Fibroblast of lung (primary cell): ENCODE results near the gene CNTN4.

Experiments used
- CTCF ChIP-seq, 2 donors: IDR thresholded peaks in 1 of 2; conservative IDR thresholded peaks in 1 of 2; 1 replicate in 1 of 2; 2 replicates in 1 of 2; pipeline ENCODE4 v1.5.1; 2011 to 2012; ENCODE audit warnings: low read length in 2 of 2, control low read depth in 1 of 2, inconsistent platforms in 1 of 2, low read depth in 1 of 2, mild to moderate bottlenecking in 1 of 2
- EZH2 ChIP-seq: IDR thresholded peaks from 2 replicates; pipeline ENCODE4 v1.5.1; 2012; ENCODE audit warnings: low read length, control low read depth, mild to moderate bottlenecking; ENCODE audit errors: missing control alignments

GRCh38 chr3:2205692-2206091 is 107.0 kb downstream of the CNTN4 start:
- TF ChIP-seq CTCF (conservative IDR thresholded peaks at IDR 0.05 in 1 of 2, IDR thresholded peaks at IDR 0.05 in 1 of 2; ENCODE audit: low read depth in 1 of 2, low read length in 2 of 2): no peak
- no peak for TF ChIP-seq EZH2
